ENCODE data around the gene OPN3. TPM values are rescaled to one million over a fixed set of nuclear protein-coding genes. Genes with fewer than 3 reads are reported as not detected.

Gene OPN3
- total RNA-seq, 2 experiments from 2014 or later, result 6.9 to 8.2 TPM

DNA sequence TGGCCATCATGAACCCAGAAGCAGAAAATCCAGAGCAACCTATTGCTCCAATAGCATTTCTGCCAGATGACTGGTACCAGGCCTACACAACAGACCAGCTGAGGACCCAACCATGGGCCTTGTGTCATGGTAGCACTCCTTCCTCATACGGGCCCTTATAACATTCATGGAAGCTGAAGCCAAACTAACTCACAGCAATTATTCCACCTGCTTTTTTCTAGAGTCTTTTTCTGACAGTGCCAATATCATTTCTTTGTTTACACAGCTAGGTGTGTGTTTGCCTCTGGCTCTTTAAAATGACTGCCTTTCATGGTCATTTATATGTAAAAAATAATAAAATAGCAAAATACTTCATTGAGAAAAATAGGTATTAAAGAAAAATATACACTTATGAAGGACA lies 8.0 kb upstream of the OPN3 start:
- ChIA-PET POLR2A (no interaction called here), CTCF (no interaction called here)

DNA sequence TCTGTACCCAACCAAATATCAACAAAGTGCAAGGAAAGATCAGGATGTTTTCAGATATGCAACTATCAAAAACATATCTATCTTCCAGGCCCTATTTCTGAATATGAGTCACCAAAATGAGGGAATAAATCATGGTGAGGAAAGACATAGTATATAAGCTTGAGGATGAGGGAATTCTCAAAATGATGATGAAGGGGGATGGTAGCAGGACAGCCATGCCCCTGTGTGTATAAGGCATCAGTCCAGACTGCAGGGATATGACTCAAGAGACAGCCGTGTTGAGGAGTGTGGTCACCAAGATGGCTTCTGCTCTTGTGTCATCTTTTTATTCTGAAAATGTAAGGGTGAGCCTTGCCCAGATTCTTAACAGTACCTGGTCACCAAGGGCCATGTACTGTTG lies 7.5 kb upstream of the OPN3 start:
- POLR2A ChIA-PET, result no interaction called here
- CTCF ChIA-PET, result no interaction called here

DNA sequence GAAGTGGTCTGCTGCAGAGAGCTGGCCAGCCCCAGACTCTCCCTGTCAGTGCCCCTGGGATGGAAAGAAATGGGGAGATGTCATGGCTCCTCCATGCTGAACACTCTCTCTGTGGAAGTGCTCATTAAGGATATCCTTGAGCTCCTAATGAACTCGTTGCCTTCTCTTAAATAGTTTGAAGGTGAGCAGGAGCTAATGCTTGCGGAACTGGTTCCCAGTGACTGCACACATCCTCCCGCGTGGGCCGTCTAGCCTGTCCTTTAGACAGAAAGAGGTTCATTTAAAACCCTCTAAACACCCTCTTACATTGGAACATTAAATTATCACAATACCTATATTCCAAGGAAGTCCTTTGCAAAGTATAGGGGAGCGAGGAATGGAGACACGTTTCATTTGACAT lies 6.0 kb upstream of the OPN3 start:
- ChIA-PET POLR2A (no interaction called here), CTCF (interaction anchor here (0.5 kb wide), 1 partner anchor 90 kb away, joined by 3 read pairs; no protein-coding TSS in a partner anchor)

DNA sequence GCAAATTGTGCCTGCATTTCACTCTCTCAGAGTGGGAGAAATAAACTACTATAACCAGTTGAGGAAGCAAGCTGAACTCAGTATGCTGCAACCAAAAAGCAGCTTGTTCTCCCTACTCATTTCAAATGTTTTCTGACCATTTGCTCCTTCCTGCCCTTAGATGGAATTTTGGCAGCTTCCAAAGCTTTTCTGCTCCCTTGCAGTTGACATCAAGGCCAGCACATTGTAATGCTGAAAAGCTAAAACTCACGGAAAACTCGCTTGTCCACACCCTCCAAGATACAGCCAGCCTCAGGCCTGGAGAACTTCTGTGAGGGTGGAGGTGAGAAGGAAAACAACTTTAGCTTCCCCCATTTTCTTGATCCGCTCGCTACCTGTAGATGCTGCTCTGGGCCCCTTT lies 5.0 kb upstream of the OPN3 start:
- ChIA-PET POLR2A (no interaction called here), CTCF (no interaction called here)

DNA sequence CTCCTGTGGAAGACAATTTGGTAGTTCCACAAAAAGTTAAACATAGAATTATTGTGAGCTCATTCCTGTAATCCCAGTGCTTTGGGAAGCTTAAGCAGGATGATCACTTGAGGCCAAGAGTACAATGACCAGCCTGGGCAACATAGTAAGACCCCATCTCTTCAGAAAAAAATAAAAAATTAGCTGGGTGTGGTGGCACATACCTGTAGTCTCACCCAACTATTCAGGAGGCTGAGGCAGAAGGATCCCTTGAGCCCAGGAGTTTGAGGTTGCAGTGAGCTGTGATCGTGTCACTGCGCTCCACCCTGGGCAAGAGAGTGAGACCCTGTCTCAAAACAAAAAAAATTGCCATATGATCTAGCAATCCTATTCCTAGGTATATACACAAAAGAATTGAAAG lies 4.1 kb upstream of the OPN3 start:
- CTCF ChIA-PET, result interaction anchor here (0.6 kb wide), 1 partner anchor 1005 kb away, joined by 3 read pairs; no protein-coding TSS in a partner anchor
- POLR2A ChIA-PET, result interaction anchor here (0.7 kb wide), 1 partner anchor 120 kb away, joined by 3 read pairs; no protein-coding TSS in a partner anchor

DNA sequence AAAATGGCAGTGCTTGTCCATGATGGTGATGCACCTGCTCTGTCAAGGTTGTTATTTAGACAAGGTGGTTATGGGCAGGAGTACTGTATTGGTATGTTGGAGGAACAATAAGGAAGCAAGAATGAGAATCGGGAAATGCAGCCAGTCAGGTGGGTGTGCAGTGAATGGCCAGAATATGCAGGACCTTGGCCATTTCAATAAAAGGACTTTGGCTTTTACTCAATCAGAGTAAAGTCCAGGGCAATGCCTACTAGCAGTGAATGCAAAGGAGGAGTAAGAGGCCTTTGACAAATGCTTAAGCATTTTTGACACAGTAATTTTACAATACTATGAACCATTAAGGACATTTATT lies 2.4 kb upstream of the OPN3 start:
- ChIA-PET CTCF (no interaction called here), POLR2A (no interaction called here)

DNA sequence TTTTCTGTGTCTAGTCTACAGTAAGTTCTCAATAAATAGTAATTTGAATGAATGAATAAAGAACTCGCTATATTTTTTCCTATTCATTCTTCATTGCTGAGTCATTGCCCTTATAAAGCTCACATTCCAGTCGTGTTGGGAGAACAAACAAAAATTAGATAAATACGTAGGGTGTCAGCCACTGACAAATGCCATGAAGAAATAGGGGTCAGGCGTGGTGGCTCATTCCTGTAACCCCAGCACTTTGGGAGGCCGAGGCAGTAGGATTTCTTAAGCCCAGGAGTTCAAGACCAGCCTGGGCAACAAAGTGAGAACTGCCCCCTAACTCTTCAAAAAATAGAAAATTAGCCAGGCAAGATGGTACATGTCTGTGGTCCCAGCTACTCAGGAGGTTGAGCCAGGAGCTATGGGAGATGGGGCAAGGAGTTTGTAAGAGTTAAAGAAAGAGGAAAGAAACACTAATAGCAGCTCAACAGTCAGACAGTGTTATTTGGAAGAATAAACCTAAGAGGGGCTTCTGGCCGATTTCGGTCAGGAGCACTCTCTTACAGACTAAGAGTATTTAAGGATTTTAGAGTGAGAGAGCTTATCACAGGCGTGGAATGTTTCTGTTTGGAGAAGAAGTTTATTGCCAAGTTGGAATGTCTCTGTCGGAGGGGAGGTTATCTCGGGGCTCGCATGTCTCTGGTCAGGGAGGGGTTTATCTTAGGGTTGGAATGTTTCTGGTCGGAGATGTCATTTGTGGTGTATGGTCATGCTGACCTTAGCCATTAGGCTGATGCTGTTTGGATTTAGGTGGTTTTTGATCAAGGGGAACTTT lies 1.8 kb upstream of the OPN3 start:
- ChIA-PET CTCF (no interaction called here), POLR2A (no interaction called here)

DNA sequence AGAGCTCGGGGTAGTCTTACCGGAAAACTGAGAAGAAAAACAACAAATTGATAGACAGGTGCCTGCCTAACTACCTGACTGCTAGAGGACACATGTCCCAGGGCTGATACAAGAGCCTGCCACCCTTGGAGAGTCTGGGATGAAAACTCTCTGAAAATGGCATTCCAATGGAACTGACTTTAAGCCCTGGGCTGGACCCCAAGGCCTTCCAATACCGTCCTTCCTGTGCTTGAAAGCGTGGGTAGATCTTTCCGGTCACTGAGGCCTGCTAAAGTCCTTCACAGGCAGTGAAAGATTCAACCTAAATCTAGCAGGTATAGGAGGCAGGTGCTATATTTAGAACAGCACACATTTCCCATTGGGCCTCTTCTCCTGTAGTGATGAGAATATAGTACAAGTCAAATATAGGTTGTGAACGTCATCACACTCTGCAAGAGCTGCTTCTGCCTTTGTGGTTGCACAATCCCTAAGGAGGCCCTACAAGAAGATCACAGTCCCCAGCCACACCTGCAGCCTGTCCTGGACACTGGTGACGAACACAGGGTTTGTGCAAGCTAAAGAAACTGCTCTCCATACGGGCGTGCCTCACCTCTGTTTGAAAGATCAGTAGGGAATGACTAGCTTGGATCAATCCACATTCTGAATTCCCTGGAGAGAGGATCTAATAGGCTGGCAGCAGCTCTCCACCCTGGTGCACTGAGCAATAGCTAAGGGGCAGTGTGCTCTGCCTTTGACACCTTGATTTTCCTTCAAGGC lies 876 bp upstream of the OPN3 start:
- POLR2A ChIA-PET, result interaction anchor here (0.5 to 1.2 kb wide), 4 partner anchors 23 to 245 kb away, joined by 3 to 5 read pairs (median 4); partner anchors contain the start of gene EXO1

DNA sequence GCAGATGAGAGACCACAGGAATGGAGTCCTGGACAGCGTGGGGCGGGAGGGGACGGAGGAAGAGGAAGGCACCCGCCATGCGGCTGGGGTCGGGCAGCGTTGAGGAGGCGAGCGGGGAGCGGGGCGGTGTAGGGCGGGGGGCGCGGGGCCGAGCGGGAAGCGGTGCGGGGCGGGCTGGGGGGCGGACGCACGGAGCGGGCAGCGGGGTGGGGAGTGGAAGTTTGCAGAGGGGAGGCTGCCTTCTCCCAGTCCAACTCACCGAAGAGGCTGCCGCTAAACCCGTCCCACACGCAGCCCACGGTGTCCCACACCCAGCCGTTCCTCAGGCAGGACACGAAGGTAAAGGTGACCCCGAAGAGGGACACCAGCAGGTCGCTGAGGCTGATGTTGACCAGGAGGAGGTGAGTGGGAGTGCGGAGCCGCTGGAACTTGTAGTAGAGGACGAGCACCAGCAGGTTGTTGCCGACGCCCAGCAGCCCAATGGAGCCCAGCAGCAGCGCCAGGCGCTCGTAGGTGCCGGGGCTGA lies 483 bp downstream of the OPN3 start:
- ChIA-PET POLR2A (interaction anchor here (1.2 kb wide), 1 partner anchor 208 kb away, joined by 5 read pairs; the partner anchor contains the start of gene EXO1), CTCF (no interaction called here)

More for the DNA sequence above, 876 bp upstream of the OPN3 start:
- CTCF ChIA-PET, result interaction anchor here (0.7 kb wide), 1 partner anchor 122 kb away, joined by 3 read pairs; no protein-coding TSS in a partner anchor

DNA sequence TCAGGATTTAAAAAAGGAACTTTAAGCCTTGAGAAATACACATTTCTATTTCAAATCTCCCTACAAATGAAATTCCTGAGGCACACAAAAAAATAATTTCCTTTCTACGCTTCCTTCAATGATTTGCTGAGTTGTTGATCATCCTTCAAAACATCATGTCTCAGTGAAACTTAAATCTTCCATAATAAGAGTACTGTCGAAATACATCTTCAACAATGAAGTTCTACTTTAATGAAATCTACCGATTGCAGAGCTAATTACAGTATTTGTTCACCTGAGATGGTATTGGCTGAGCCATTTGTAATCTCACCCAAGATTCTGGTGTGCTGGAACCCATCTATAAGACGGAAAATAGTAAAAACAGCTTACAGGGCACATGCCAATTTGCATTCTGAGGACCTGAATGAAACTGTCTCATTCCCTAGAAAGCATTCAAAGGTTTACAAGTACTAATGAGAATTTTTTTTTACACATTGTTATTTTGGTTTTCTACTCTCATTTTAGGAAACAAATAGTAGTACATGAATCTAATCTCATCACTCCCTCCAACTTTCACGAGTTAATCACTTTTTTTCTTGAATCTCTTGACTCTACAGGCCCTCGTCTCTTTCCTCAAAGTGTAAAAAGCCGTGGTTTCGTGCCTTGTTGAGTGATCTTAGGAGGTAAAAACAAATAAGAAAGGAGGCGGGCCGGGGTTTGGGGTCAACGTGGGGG lies 1.1 kb downstream of the OPN3 start:
- ChIA-PET POLR2A (interaction anchor here (0.7 to 0.8 kb wide), 2 partner anchors 119 to 209 kb away, joined by 3 to 6 read pairs; partner anchors contain the start of genes EXO1 and FH), CTCF (no interaction called here)

DNA sequence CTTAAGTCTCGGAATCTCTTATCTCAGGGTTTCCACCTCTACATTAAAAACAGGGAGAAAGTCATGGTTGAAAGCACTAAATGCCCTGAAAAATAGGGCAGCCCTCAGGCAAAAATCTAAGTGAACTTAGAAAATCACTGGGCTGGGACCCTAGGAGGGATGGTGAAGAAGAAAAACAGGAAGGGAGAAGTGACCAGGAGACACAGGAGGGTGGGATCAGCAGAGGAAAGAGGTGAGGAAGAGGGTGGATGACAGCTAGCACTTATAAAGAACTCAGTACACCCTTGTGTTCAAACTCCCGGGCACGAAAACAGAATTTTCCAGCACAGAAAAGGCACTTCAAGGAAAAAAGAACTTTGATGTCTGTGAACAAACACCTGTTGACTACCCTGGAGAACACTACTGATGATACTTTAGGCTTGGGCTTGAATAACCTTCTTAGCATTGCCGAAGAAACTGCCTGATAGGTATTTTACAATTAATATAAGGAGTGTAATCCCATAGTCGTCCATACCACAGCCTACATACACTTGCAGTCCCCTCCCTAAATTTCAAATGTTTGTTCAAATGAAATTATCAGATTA lies 2.0 kb downstream of the OPN3 start:
- POLR2A ChIA-PET, result interaction anchor here (0.8 kb wide), 1 partner anchor 210 kb away, joined by 6 read pairs; the partner anchor contains the start of gene EXO1
- CTCF ChIA-PET, result interaction anchor here (1.0 to 1.4 kb wide), 2 partner anchors 27 to 41 kb away, joined by 3 to 4 read pairs; no protein-coding TSS in a partner anchor

DNA sequence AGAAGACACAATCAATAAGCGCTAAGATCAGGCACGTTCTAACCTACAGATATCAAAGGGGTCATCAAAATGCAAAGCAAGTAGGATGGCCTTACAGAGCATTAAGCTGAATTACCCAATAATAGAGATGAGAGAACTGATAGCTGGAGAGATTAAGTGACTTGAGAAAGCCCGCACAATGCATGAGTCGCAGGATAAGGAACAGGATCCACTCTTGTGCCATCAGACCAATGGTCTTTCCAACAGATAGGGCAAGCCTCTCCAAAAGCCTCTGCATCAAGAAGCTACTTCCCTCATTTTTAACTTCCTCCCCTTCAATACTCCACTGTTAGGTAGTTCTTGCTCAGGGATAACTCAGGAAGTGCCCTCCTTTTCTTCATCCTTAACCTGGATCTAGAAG lies 2.6 kb downstream of the OPN3 start:
- POLR2A ChIA-PET, result no interaction called here

DNA sequence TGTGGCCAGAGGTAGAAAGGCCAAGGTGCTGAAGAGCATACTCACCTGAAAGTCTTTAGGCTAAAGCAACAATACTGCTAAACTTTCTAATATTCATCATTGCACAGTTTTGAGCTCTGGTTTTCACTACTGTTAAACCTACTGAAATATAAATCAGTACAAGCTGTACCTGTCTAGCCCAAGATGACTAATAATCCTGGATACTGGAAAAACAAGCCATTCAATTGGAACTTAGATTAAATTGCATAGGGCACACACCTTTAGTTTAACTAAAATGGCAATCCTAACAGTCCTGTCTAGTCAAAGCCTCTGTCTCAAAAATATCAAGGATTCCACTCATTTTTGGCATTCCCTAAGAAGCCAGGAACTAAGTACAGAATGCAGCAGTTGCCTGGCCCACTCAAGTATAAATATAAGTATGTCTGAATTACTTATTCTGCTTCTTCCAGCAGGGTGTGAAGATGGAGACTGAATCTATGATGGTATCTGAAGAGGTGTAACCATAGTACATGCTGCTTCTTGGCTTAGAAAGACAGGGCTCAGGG lies 3.1 kb downstream of the OPN3 start:
- ChIA-PET CTCF (interaction anchor here (1.4 kb wide), 1 partner anchor 26 kb away, joined by 4 read pairs; no protein-coding TSS in a partner anchor), POLR2A (no interaction called here)

More for the DNA sequence above, 2.6 kb downstream of the OPN3 start:
- CTCF ChIA-PET, result interaction anchor here (1.0 to 1.4 kb wide), 2 partner anchors 27 to 41 kb away, joined by 3 to 4 read pairs; no protein-coding TSS in a partner anchor

DNA sequence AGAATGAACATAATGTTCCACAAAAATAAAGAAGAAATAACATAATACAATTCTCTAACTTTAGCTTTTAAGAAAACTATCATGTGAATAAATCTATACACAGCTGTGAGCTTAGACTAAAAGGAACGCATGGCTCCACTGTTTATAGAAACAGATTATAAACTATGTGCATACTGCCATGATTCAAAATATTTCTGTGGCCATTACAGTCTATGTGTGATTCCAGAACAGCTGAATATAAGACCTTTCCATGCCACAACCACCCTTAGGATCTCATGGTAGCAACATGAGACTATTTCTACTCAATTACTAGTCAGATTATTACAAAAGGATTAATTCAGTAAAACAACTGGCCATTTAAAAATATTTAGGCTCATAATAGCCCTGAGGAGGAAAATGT lies 3.9 kb downstream of the OPN3 start:
- CTCF ChIA-PET, result no interaction called here
- POLR2A ChIA-PET, result no interaction called here

DNA sequence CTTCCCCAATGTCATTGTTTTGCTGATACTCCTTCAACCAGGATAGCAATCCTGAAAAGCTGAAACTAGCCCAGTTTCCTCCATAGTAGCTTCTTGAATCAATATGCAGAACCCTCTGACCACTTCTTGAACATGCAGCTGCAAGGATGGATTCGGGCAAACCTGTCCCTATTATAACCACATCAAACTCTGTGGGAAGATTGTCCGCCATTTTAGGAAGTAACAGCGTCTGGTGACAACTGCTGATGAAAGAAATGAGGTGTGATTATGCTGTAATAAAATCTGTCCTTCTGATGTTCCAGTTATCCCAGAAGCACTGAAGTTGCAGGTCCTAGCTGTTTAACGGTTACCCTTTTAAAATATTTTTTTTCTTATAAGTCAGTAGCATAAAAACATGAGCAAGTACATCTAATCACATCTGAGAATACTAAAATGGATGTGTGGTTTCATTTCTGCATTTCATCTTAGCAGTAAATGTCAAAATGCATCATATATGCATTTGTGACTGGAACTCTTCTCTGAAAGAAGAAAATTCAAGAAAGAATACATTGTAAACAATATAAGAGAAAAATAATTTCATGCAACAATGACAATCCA lies 4.5 kb downstream of the OPN3 start:
- CTCF ChIA-PET, result no interaction called here

DNA sequence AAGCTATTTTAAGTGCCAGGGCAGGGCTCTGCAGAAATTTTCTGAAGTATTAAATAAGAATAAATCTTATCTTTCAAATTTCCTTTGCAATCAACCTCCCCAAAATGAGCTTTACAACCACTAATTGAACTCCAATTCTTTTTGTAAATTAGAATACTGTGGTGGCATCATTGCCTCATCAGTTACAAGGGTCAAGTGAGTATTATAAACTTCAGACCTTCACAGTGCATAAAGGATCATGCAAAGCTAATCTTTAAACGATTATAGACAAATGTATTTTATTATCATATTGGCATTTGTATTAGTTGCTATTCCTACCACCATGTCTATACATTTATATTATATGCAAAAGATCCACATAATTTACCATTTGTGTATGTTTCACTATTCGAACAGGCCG lies 7.2 kb downstream of the OPN3 start:
- ChIA-PET POLR2A (no interaction called here), CTCF (no interaction called here)

More for the DNA sequence above, 4.5 kb downstream of the OPN3 start:
- POLR2A ChIA-PET, result no interaction called here

DNA sequence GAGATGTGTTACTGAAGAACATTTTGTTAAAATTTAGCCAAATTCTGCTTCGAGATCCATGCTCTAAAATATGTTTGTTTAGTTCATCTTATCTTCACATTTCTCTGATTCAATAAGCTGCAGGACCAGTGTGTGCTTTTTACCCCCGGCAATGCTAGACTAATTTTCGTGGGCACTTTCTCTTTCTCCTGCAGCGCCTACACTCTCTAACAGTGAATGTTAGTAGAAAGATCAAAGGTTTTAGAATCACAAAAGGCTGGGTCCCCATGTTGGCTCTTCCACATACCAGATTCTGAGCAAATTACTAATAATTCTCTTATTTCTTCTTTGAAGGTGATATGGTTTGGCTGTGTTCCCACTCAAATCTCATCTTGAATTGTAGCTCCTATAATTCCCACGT lies 8.5 kb downstream of the OPN3 start:
- ChIA-PET POLR2A (no interaction called here), CTCF (no interaction called here)

DNA sequence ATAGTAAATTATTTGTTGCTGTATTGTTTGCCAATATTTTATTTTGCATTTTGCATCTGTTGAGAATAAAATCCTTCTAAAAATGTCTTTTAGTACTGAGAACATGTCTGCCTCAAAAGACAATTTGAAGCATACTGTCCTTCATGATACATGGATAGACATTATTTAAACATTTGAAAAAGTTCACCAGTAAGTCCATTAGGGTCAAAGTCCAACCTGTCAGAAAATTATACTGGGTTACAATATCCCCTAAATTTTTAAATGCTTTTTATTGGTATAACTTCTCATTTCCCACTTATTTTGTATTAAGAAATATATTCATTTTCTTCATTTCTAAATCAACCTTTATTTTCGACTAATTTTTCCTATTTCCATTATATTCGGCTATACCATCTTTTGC lies 9.3 kb downstream of the OPN3 start:
- CTCF ChIA-PET, result no interaction called here
- POLR2A ChIA-PET, result no interaction called here

DNA sequence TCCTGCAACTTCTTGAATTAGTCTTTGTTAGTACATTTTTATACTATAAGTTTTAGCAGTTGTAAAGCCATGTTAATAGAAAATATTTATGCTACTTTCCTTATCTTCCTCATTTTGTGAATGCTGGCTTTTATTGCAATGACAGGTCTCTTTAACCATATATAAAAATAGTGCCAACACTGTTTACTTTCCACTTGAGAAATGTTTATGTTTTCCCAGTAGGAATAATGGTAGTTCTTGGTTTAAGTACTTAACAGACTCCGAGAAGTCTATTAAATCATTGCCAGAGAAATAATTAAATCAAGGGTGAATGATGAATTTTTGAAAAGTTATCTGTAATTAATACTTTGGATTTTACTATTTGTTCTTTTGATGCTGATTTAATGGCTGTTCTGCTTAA lies 9.7 kb downstream of the OPN3 start:
- CTCF ChIA-PET, result interaction anchor here (0.6 kb wide), 1 partner anchor 119 kb away, joined by 3 read pairs; no protein-coding TSS in a partner anchor
- POLR2A ChIA-PET, result no interaction called here
